H1 (cell line): ENCODE measurements around the gene PLD6. TPM values are rescaled to one million over a fixed set of nuclear protein-coding genes. Genes with fewer than 3 reads are reported as not detected.

ENCODE experiments used
- CTCF ChIA-PET: fragments of 300-600 bp; sonication (Branson Sonifier 250); formaldehyde crosslinking; loops from one replicate; lab custom pipeline; 2021; ENCODE audit not compliant: partially characterized antibody; lab: Charles Lee
- POLR2A ChIA-PET: fragments of 300-600 bp; sonication (Branson Sonifier 250); formaldehyde crosslinking; loops from one replicate; lab custom pipeline; 2021; ENCODE audit warnings: inconsistent platforms; ENCODE audit not compliant: partially characterized antibody; lab: Charles Lee
- DNase-seq, 2 experiments: peaks; one replicate each; pipeline versions ENCODE4 v3.0.0 to v3.0.0-alpha.2; 2010 to 2022; ENCODE audit warnings: low spot score in 2 of 2, low read depth in 1 of 2, mixed read lengths in 1 of 2
- FAIRE-seq: peaks from 2 replicates; lab custom pipeline; 2011; peaks lifted over from hg19 to GRCh38; lab: Jason Lieb, UNC
- H2AFZ ChIP-seq: 2 replicates; pipeline ENCODE4 v1.8.1; 2012; ENCODE audit warnings: low read length, inconsistent platforms
- H2AK5ac ChIP-seq: 2 replicates; pipeline ENCODE4 v1.6.1; 2013; ENCODE audit warnings: low read depth, low read length
- H2BK120ac ChIP-seq: replicated peaks from 2 replicates; pipeline ENCODE3; 2013; ENCODE audit warnings: low read depth, low read length, inconsistent platforms
- H2BK12ac ChIP-seq: 2 replicates; pipeline ENCODE4 v1.6.1; 2013; ENCODE audit warnings: low read depth, low read length
- H2BK15ac ChIP-seq: 2 replicates; pipeline ENCODE4 v1.6.1; 2013; ENCODE audit warnings: low read length
- H2BK20ac ChIP-seq: 2 replicates; pipeline ENCODE4 v1.6.1; 2013; ENCODE audit warnings: low read length
- H2BK5ac ChIP-seq: 2 replicates; pipeline ENCODE4 v1.6.1; 2013; ENCODE audit warnings: low read depth, low read length
- H3K14ac ChIP-seq: 2 replicates; pipeline ENCODE4 v1.6.1; 2013; ENCODE audit warnings: inconsistent platforms; ENCODE audit not compliant: insufficient read length
- H3K18ac ChIP-seq: 2 replicates; pipeline ENCODE4 v1.6.1; 2013; ENCODE audit warnings: low read length; ENCODE audit errors: extremely low read depth
- H3K23ac ChIP-seq: 2 replicates; pipeline ENCODE4 v1.6.1; 2013; ENCODE audit warnings: inconsistent platforms; ENCODE audit not compliant: insufficient read length
- H3K23me2 ChIP-seq: 2 replicates; pipeline ENCODE4 v1.6.1; 2013; ENCODE audit warnings: low read depth, low read length
- H3K27ac ChIP-seq: 2 replicates; pipeline ENCODE4 v1.6.1; 2011; ENCODE audit warnings: low read depth, low read length, inconsistent platforms
- H3K27me3 ChIP-seq, 4 experiments: replicated peaks in 1 of 4; 1 replicate in 1 of 4; 2 replicates in 3 of 4; pipeline versions ENCODE4 v1.6.1 to v1.8.1; 2011 to 2013; ENCODE audit warnings: low read length in 3 of 4, mild to moderate bottlenecking in 3 of 4, inconsistent platforms in 2 of 4, mixed read lengths in 2 of 4, moderate library complexity in 1 of 4; ENCODE audit not compliant: control insufficient read depth in 3 of 4, insufficient read depth in 3 of 4; ENCODE audit errors: extremely low read depth in 1 of 4
- H3K36me3 ChIP-seq, 4 experiments: 2 replicates each; pipeline versions ENCODE4 v1.6.1 to v1.8.1; 2011 to 2013; ENCODE audit warnings: mild to moderate bottlenecking in 4 of 4, low read length in 3 of 4, moderate library complexity in 2 of 4, control low read depth in 1 of 4, inconsistent platforms in 1 of 4; ENCODE audit not compliant: insufficient read depth in 4 of 4, control insufficient read depth in 2 of 4
- H3K4ac ChIP-seq: replicated peaks from 2 replicates; pipeline ENCODE3; 2013; ENCODE audit warnings: low read length, low read depth, mixed read lengths, inconsistent platforms; ENCODE audit not compliant: insufficient read length
- H3K4me1 ChIP-seq, 4 experiments: replicated peaks in 1 of 4; 1 replicate in 1 of 4; 2 replicates in 3 of 4; pipeline versions ENCODE4 v1.6.1 to v1.8.1; 2011 to 2013; ENCODE audit warnings: low read length in 3 of 4, inconsistent platforms in 2 of 4, mixed read lengths in 1 of 4; ENCODE audit not compliant: insufficient read depth in 4 of 4, control insufficient read depth in 3 of 4
- H3K4me2 ChIP-seq, 2 experiments: 2 replicates each; pipeline versions ENCODE4 v1.6.1 to v1.8.1; 2011 to 2013; ENCODE audit warnings: low read depth in 2 of 2, low read length in 2 of 2, control low read depth in 1 of 2, inconsistent platforms in 1 of 2, mild to moderate bottlenecking in 1 of 2; ENCODE audit not compliant: insufficient read depth in 1 of 2
- H3K4me3 ChIP-seq, 4 experiments: fragments of 200-600, 300-600 bp in 1 of 4; sonication (generic), shearing (Covaris generic), sonication (Bioruptor Twin) in 1 of 4; 2 replicates each; pipeline versions ENCODE4 v1.5.1 to v1.8.1; 2011 to 2016; ENCODE audit warnings: low read length in 4 of 4, low read depth in 3 of 4, control low read depth in 2 of 4, inconsistent platforms in 2 of 4, mild to moderate bottlenecking in 2 of 4, mixed read lengths in 1 of 4, moderate library complexity in 1 of 4; ENCODE audit not compliant: insufficient read depth in 2 of 4; ENCODE audit errors: extremely low read depth in 1 of 4
- H3K56ac ChIP-seq: replicated peaks from 2 replicates; pipeline ENCODE3; 2013; ENCODE audit warnings: low read depth, mild to moderate bottlenecking, mixed read lengths, low read length, inconsistent platforms; ENCODE audit not compliant: insufficient read length
- H3K79me1 ChIP-seq: 2 replicates; pipeline ENCODE4 v1.6.1; 2013; ENCODE audit warnings: low read depth, low read length, control low read depth
- H3K79me2 ChIP-seq, 2 experiments: 2 replicates each; pipeline versions ENCODE4 v1.6.1 to v1.8.1; 2012 to 2013; ENCODE audit warnings: low read length in 2 of 2, mild to moderate bottlenecking in 2 of 2, inconsistent platforms in 1 of 2; ENCODE audit not compliant: insufficient read depth in 2 of 2, control insufficient read depth in 1 of 2
- H3K9ac ChIP-seq, 4 experiments: replicated peaks in 1 of 4; 1 replicate in 1 of 4; 2 replicates in 3 of 4; pipeline versions ENCODE4 v1.6.1 to v1.8.1; 2011 to 2013; ENCODE audit warnings: low read depth in 3 of 4, low read length in 3 of 4, control low read depth in 2 of 4, mild to moderate bottlenecking in 2 of 4, moderate library complexity in 2 of 4, inconsistent platforms in 1 of 4; ENCODE audit errors: extremely low read depth in 1 of 4
- H3K9me3 ChIP-seq, 2 experiments: 2 replicates each; pipeline versions ENCODE4 v1.6.1 to v1.8.1; 2012 to 2013; ENCODE audit warnings: mild to moderate bottlenecking in 2 of 2, moderate library complexity in 2 of 2, control low read depth in 1 of 2, inconsistent platforms in 1 of 2, low read depth in 1 of 2, low read length in 1 of 2, mixed read lengths in 1 of 2; ENCODE audit not compliant: insufficient read depth in 2 of 2
- H4K20me1 ChIP-seq, 2 experiments: replicated peaks in 1 of 2; 2 replicates each; pipeline versions ENCODE3 to v1.8.1; 2011 to 2013; ENCODE audit warnings: inconsistent platforms in 2 of 2, low read length in 2 of 2, mild to moderate bottlenecking in 1 of 2; ENCODE audit not compliant: insufficient read depth in 2 of 2, control insufficient read depth in 1 of 2
- H4K5ac ChIP-seq: 2 replicates; pipeline ENCODE4 v1.6.1; 2013; ENCODE audit warnings: low read length, low read depth, mixed read lengths, inconsistent platforms; ENCODE audit not compliant: insufficient read length
- H4K8ac ChIP-seq: 2 replicates; pipeline ENCODE4 v1.8.0; 2013; ENCODE audit warnings: mild to moderate bottlenecking, moderate library complexity, low read length, inconsistent platforms; ENCODE audit not compliant: insufficient read depth; ENCODE audit errors: extremely low read depth
- H4K91ac ChIP-seq: replicated peaks from 2 replicates; pipeline ENCODE3; 2013; ENCODE audit warnings: low read length, mixed read lengths, inconsistent platforms; ENCODE audit not compliant: insufficient read length
- CBX8 ChIP-seq: fragments of 300-800, 300-1000 bp; sonication (generic); IDR thresholded peaks from 2 replicates; pipeline ENCODE4 v1.7.1; 2016; ENCODE audit warnings: low read depth, low read length, borderline replicate concordance
- HDAC6 ChIP-seq: IDR thresholded peaks from one replicate; pipeline ENCODE4 v1.7.1; 2012; ENCODE audit warnings: low read depth, mild to moderate bottlenecking, inconsistent platforms, low read length, moderate library complexity
- PHF8 ChIP-seq: fragments of 200-600 bp; sonication (generic); conservative IDR thresholded peaks from 2 replicates; pipeline ENCODE4 v1.7.1; 2012; ENCODE audit warnings: low read depth, mild to moderate bottlenecking, inconsistent platforms, low read length, moderate library complexity
- POLR2AphosphoS5 ChIP-seq: IDR thresholded peaks from 2 replicates; pipeline ENCODE4 v1.6.1; 2011; ENCODE audit warnings: low read depth, low read length
- POU5F1 ChIP-seq: IDR thresholded peaks from 2 replicates; pipeline ENCODE4 v1.6.1; 2011; ENCODE audit warnings: low read depth, mild to moderate bottlenecking, low read length, moderate library complexity
- WGBS, 2 experiments: shearing (Covaris generic) in 1 of 2; methylation state at CpG; one replicate each; pipeline versions ENCODE4 v1.1.6 to v1.1.7; 2013 to 2015; ENCODE audit warnings: low lambda C conversion rate in 2 of 2, mixed read lengths in 2 of 2, inconsistent platforms in 1 of 2, low coverage in 1 of 2, missing lambda C conversion rate in 1 of 2; ENCODE audit not compliant: insufficient replicate concordance in 2 of 2, insufficient coverage in 1 of 2, insufficient read length in 1 of 2; ENCODE audit errors: extremely low coverage in 1 of 2, missing lambda C conversion rate in 1 of 2; 5-methylcytosine and 5-hydroxymethylcytosine counted together
- polyA plus RNA-seq, 7 experiments: library from polyadenylated mRNA; depleted of rRNA in 3 of 7; stranded (reverse) in 5 of 7; unstranded in 2 of 7; fragments of >200 nt in 5 of 7; fragments of 200-250 nt in 2 of 7; gene quantifications; 1 replicate in 5 of 7; 2 replicates in 1 of 7; 4 replicates in 1 of 7; pipeline versions ENCODE4 v1.2.1 to v1.2.3, GENCODE V29; 2011 to 2013; ENCODE audit warnings: missing spikeins in 2 of 7, mixed read lengths in 2 of 7
- total RNA-seq: library from RNA; stranded (reverse); fragmentation: NEBNext Ultra II Directional; extraction: Animal tissue kit (Norgen Biotek cat#: 25700); gene quantifications from 2 replicates; pipeline ENCODE4 v1.2.1, GENCODE V29; 2021
- TF ChIP-seq, protein P1 (sequence below): IDR thresholded peaks from 2 replicates; pipeline ENCODE4 v1.6.1; 2012; ENCODE audit warnings: inconsistent platforms

PLD6 gene
- total and polyA plus RNA-seq, 2 of the 8 experiments (the other 6 are each of a cell fraction or from before 2014, with no cell fraction given): 0.20 to 0.22 TPM

DNA sequence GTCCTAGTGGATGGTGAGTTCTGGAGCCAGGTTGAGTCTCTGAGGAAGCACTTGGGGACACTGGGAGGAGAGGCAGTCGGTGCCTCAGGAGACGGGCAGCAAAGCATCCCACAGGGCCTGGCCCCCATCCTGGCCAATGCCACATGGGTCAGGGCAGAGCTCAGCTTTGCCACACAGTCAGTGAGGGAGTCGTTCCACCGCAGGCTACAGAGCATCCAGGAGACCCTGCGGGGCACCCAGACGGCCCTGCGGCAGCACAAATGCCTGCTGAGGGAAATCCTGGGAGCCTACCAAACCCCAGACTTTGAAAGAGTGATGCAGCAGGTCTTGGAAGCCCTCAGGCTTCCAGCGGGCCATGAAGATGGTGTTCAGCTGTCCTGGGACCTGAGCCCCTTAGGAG, 39.7 kb downstream of the PLD6 start:
- H3K36me3 ChIP-seq: peaks cover 5 to 9% (median 7%) of the 10 kb centered on the region in 4 experiments; a peak in 6 of 8 replicates
- no peak overlapping the region for H3K9ac ChIP-seq
- no peaks in the 10 kb centered on the region for H3K4me1 ChIP-seq
- H3K79me1 ChIP-seq: no peaks in the 10 kb centered on the region
- H3K4ac ChIP-seq: no peak overlapping the region
- H3K4me3 ChIP-seq: no peak overlapping the region
- no peak overlapping the region for H2BK120ac ChIP-seq
- H3K18ac ChIP-seq: no peak overlapping the region
- no peak overlapping the region for H2BK20ac ChIP-seq
- no peak overlapping the region for H3K4me2 ChIP-seq
- H3K27me3 ChIP-seq: no peaks in the 10 kb centered on the region; a peak in 1 of 7 replicates
- WGBS, 2 experiments: 95% methylated on average over 8 of the region's 8 CpGs; no CpG with 5 or more reads in 1 of the 2 experiments
- H3K23me2 ChIP-seq: no peaks in the 10 kb centered on the region
- no peak overlapping the region for H2AFZ ChIP-seq
- no peak overlapping the region for H2BK15ac ChIP-seq
- FAIRE-seq: no peak
- ChIA-PET POLR2A (no interaction called here), CTCF (interaction anchor here (0.9 to 6.2 kb wide), 6 partner anchors 10 to 153 kb away, joined by 3 to 44 read pairs (median 3); no protein-coding TSS in a partner anchor)
- H3K27ac ChIP-seq: no peak overlapping the region
- DNase-seq: no peak
- TF ChIP-seq PHF8 (no peak), POU5F1 (no peak), HDAC6 (no peak), CBX8 (no peak), POLR2AphosphoS5 (no peak)
- TF ChIP-seq, protein P1, sequence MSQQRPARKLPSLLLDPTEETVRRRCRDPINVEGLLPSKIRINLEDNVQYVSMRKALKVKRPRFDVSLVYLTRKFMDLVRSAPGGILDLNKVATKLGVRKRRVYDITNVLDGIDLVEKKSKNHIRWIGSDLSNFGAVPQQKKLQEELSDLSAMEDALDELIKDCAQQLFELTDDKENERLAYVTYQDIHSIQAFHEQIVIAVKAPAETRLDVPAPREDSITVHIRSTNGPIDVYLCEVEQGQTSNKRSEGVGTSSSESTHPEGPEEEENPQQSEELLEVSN: no peak
- H4K8ac ChIP-seq: no peak overlapping the region
- H3K56ac ChIP-seq: no peak overlapping the region
- H3K14ac ChIP-seq: no peak overlapping the region
- H2BK5ac ChIP-seq: no peak overlapping the region
- no peaks in the 10 kb centered on the region for H3K79me2 ChIP-seq
- H2BK12ac ChIP-seq: no peak overlapping the region
- H3K9me3 ChIP-seq: no peaks in the 10 kb centered on the region
- H2AK5ac ChIP-seq: no peak overlapping the region
- no peak overlapping the region for H4K91ac ChIP-seq
- no peak overlapping the region for H3K23ac ChIP-seq
- no peak overlapping the region for H4K5ac ChIP-seq
- H4K20me1 ChIP-seq: peaks cover 2 to 10% of the 10 kb centered on the region in 2 experiments
